ENCODE measurements around the gene SHLD1. TPM values are rescaled to one million over a fixed set of nuclear protein-coding genes. Genes with fewer than 3 reads are reported as not detected.

The SHLD1 gene
- total RNA-seq, 1 donor from 2014 or later, result 3.5 TPM

DNA sequence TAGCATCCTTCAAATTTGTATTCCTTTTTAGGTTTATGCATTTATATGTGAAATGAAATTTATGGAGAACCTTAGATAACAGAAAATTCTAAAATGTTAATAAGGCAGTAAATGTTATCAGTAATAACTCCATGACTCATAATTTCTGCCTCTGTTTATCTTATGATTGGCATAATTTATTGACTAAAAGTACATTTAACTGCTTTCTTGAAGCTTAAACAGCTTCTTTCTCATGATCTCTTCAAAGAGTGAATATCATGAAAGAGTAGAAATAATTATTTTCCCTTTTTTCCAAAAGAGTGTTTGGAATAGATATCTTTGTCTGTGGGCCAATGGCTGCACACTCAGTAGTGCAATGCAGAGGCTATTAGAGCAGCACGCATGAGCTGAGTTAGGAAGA is 91.3 kb downstream of the SHLD1 start:
- no peak overlapping the region for H3K4me2 ChIP-seq (ENCODE audit: low read length)
- H3K27me3 Mint-ChIP-seq (ENCODE audit: low read depth, unreplicated experiment), result no peaks in the 10 kb centered on the region
- H3K36me3 Mint-ChIP-seq (ENCODE audit: low read depth, unreplicated experiment), result peaks cover 3% of the 10 kb centered on the region
- DNase-seq (ENCODE audit: low read depth), result no peak
- H3K27ac Mint-ChIP-seq (ENCODE audit: unreplicated experiment), result no peak overlapping the region
- no peaks in the 10 kb centered on the region for H4K20me1 ChIP-seq (ENCODE audit: insufficient read depth, low read length)
- H3K27ac ChIP-seq (ENCODE audit: low read depth, low read length), result no peak overlapping the region
- H3K9ac ChIP-seq (ENCODE audit: low read length), result no peak overlapping the region
- H3K79me2 ChIP-seq (ENCODE audit: insufficient read depth, low read length), result no peaks in the 10 kb centered on the region
- H3K9me3 Mint-ChIP-seq (ENCODE audit: unreplicated experiment), result no peaks in the 10 kb centered on the region
- no peak overlapping the region for H3K4me3 Mint-ChIP-seq (ENCODE audit: unreplicated experiment)
- no peak for TF ChIP-seq EZH2 (IDR thresholded peaks at IDR 0.05; ENCODE audit: insufficient read depth, low read length)
- TF ChIP-seq, protein P1, sequence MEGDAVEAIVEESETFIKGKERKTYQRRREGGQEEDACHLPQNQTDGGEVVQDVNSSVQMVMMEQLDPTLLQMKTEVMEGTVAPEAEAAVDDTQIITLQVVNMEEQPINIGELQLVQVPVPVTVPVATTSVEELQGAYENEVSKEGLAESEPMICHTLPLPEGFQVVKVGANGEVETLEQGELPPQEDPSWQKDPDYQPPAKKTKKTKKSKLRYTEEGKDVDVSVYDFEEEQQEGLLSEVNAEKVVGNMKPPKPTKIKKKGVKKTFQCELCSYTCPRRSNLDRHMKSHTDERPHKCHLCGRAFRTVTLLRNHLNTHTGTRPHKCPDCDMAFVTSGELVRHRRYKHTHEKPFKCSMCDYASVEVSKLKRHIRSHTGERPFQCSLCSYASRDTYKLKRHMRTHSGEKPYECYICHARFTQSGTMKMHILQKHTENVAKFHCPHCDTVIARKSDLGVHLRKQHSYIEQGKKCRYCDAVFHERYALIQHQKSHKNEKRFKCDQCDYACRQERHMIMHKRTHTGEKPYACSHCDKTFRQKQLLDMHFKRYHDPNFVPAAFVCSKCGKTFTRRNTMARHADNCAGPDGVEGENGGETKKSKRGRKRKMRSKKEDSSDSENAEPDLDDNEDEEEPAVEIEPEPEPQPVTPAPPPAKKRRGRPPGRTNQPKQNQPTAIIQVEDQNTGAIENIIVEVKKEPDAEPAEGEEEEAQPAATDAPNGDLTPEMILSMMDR (IDR thresholded peaks at IDR 0.05; ENCODE audit: insufficient read depth, low read depth, low read length), result no peak
- no peaks in the 10 kb centered on the region for H3K27me3 ChIP-seq (ENCODE audit: insufficient read depth, low read length)
- peaks cover 8% of the 10 kb centered on the region for H3K4me1 ChIP-seq (ENCODE audit: insufficient read depth, low read length)
- H3K9me3 ChIP-seq (ENCODE audit: insufficient read depth, low read depth, low read length), result no peaks in the 10 kb centered on the region
- FAIRE-seq, result no peak
- H3K36me3 ChIP-seq (ENCODE audit: insufficient read depth, low read length), result no peaks in the 10 kb centered on the region
- H2AFZ ChIP-seq (ENCODE audit: low read depth, low read length), result no peak overlapping the region
- peaks cover 7% of the 10 kb centered on the region for H3K4me1 Mint-ChIP-seq (ENCODE audit: low read depth, unreplicated experiment)
- no peak overlapping the region for H3K4me3 ChIP-seq (ENCODE audit: insufficient read depth, low read depth, low read length)

DNA sequence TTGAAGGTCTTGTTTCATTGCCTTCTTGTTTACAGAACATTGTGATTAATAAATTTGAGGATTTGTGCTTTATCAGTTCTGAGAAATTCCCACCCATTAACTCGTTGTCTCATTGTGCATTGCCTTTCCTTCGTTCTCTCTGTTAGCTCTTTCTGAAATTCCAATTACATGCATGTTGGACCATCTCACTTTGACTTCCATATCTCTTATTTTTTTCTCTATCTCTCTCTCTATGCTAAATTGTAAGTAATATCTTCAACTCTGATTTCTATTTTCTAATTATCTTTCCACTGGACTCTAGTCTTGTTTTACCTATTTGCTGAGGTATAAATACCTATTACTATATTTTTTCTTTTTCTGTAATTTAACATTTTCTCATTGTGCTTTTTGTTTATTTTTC is 92.3 kb downstream of the SHLD1 start:
- no peaks in the 10 kb centered on the region for H4K20me1 ChIP-seq (ENCODE audit: insufficient read depth, low read length)
- DNase-seq (ENCODE audit: low read depth) (no peak), FAIRE-seq (peak; percentile 55)
- no peaks in the 10 kb centered on the region for H3K79me2 ChIP-seq (ENCODE audit: insufficient read depth, low read length)
- no peak overlapping the region for H3K9ac ChIP-seq (ENCODE audit: low read length)
- no peak overlapping the region for H3K4me3 Mint-ChIP-seq (ENCODE audit: unreplicated experiment)
- no peaks in the 10 kb centered on the region for H3K9me3 Mint-ChIP-seq (ENCODE audit: unreplicated experiment)
- H3K4me1 ChIP-seq (ENCODE audit: insufficient read depth, low read length), result peaks cover 8% of the 10 kb centered on the region
- no peak for TF ChIP-seq EZH2 (IDR thresholded peaks at IDR 0.05; ENCODE audit: insufficient read depth, low read length)
- TF ChIP-seq, protein P1 (IDR thresholded peaks at IDR 0.05; ENCODE audit: insufficient read depth, low read depth, low read length), result no peak
- no peaks in the 10 kb centered on the region for H3K36me3 ChIP-seq (ENCODE audit: insufficient read depth, low read length)
- H3K27ac Mint-ChIP-seq (ENCODE audit: unreplicated experiment), result no peak overlapping the region
- no peak overlapping the region for H3K4me2 ChIP-seq (ENCODE audit: low read length)
- no peak overlapping the region for H3K27ac ChIP-seq (ENCODE audit: low read depth, low read length)
- H3K36me3 Mint-ChIP-seq (ENCODE audit: low read depth, unreplicated experiment), result peaks cover 3% of the 10 kb centered on the region
- H3K27me3 ChIP-seq (ENCODE audit: insufficient read depth, low read length), result no peaks in the 10 kb centered on the region
- H3K4me1 Mint-ChIP-seq (ENCODE audit: low read depth, unreplicated experiment), result peaks cover 5% of the 10 kb centered on the region
- no peak overlapping the region for H3K4me3 ChIP-seq (ENCODE audit: insufficient read depth, low read depth, low read length)
- no peaks in the 10 kb centered on the region for H3K27me3 Mint-ChIP-seq (ENCODE audit: low read depth, unreplicated experiment)
- no peaks in the 10 kb centered on the region for H3K9me3 ChIP-seq (ENCODE audit: insufficient read depth, low read depth, low read length)
- no peak overlapping the region for H2AFZ ChIP-seq (ENCODE audit: low read depth, low read length)

DNA sequence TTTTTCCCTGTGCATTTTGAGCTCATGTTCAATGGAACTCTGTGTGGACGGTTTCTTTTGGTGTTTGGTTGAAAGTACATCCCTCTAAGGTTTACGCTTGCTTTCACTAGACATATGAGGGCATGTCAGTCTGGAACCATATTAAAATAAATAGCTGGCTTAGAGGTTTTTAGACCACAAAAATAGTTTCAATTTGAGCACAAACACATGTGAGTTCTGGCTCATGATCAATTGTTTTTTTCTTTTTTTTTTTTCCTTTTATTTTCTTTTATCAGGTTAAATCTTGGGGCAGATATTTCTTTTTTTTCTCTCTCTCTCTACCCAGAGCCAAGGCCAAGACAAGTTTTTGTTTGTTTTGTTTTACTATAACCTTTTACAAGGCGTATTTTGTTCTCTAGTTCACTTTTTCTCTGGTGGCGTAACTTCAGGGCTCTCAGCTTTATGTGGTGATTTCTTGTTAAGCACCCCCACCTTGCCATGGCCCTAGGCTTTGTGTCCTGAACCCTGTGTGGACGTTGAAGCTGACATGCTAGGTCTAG is 92.9 kb downstream of the SHLD1 start:
- no peak for FAIRE-seq
- H3K4me1 ChIP-seq (ENCODE audit: insufficient read depth, low read length), result peaks cover 8% of the 10 kb centered on the region
- H3K36me3 Mint-ChIP-seq (ENCODE audit: low read depth, unreplicated experiment), result peaks cover 3% of the 10 kb centered on the region

More for the DNA sequence above, 92.9 kb downstream of the SHLD1 start:
- Mint-ChIP-seq H3K4me1 (ENCODE audit: low read depth, unreplicated experiment) (peaks cover 5% of the 10 kb centered on the region), H3K27me3 (ENCODE audit: low read depth, unreplicated experiment) (no peaks in the 10 kb centered on the region), H3K27ac (ENCODE audit: unreplicated experiment) (no peak overlapping the region), H3K9me3 (ENCODE audit: unreplicated experiment) (no peaks in the 10 kb centered on the region), H3K4me3 (ENCODE audit: unreplicated experiment) (no peak overlapping the region)
- Histone ChIP-seq H3K4me3 (ENCODE audit: insufficient read depth, low read depth, low read length) (no peak overlapping the region), H3K9ac (ENCODE audit: low read length) (no peak overlapping the region), H3K4me2 (ENCODE audit: low read length) (no peak overlapping the region), H3K9me3 (ENCODE audit: insufficient read depth, low read depth, low read length) (no peaks in the 10 kb centered on the region), H3K36me3 (ENCODE audit: insufficient read depth, low read length) (no peaks in the 10 kb centered on the region), H4K20me1 (ENCODE audit: insufficient read depth, low read length) (no peaks in the 10 kb centered on the region), H3K27ac (ENCODE audit: low read depth, low read length) (no peak overlapping the region), H3K79me2 (ENCODE audit: insufficient read depth, low read length) (no peaks in the 10 kb centered on the region), H3K27me3 (ENCODE audit: insufficient read depth, low read length) (no peaks in the 10 kb centered on the region), H2AFZ (ENCODE audit: low read depth, low read length) (no peak overlapping the region)
- DNase-seq (ENCODE audit: low read depth), result peak; percentile 46
- TF ChIP-seq, protein P1 (IDR thresholded peaks at IDR 0.05; ENCODE audit: insufficient read depth, low read depth, low read length), result no peak
- no peak for TF ChIP-seq EZH2 (IDR thresholded peaks at IDR 0.05; ENCODE audit: insufficient read depth, low read length)
